Measurements from ENCODE around the gene KCNMB1. TPM values are rescaled to one million over a fixed set of nuclear protein-coding genes. Genes with fewer than 3 reads are reported as not detected.
A peak's percentile ranks its signal among the peaks of the same experiment; 100 is the strongest.

Gene KCNMB1
- total and polyA plus RNA-seq, 10 of the 15 experiments (the other 5 are each of a cell fraction or from before 2014, with no cell fraction given): 1.2 to 3.6 (median 2.6) TPM

DNA sequence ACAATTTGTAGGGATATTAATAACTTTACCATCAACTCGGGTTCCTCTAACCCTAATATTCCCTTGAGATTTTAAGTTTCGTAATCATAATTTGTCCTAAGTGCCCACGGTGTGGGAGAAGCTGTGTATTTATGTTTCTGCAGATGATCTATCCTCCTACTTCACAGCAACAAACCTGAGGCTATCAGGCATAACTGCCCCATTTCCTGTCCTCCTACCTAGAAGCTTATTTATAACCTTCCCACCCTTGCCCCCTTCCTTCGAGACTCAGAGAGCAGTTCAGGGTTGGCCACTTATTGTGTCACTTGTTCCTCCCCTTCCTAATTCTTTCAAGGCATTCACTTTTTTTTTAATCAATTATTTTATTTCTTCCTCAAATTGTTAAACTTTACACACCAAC lies 62.0 kb downstream of the KCNMB1 start (continued):
- TF ChIP-seq, protein P1, sequence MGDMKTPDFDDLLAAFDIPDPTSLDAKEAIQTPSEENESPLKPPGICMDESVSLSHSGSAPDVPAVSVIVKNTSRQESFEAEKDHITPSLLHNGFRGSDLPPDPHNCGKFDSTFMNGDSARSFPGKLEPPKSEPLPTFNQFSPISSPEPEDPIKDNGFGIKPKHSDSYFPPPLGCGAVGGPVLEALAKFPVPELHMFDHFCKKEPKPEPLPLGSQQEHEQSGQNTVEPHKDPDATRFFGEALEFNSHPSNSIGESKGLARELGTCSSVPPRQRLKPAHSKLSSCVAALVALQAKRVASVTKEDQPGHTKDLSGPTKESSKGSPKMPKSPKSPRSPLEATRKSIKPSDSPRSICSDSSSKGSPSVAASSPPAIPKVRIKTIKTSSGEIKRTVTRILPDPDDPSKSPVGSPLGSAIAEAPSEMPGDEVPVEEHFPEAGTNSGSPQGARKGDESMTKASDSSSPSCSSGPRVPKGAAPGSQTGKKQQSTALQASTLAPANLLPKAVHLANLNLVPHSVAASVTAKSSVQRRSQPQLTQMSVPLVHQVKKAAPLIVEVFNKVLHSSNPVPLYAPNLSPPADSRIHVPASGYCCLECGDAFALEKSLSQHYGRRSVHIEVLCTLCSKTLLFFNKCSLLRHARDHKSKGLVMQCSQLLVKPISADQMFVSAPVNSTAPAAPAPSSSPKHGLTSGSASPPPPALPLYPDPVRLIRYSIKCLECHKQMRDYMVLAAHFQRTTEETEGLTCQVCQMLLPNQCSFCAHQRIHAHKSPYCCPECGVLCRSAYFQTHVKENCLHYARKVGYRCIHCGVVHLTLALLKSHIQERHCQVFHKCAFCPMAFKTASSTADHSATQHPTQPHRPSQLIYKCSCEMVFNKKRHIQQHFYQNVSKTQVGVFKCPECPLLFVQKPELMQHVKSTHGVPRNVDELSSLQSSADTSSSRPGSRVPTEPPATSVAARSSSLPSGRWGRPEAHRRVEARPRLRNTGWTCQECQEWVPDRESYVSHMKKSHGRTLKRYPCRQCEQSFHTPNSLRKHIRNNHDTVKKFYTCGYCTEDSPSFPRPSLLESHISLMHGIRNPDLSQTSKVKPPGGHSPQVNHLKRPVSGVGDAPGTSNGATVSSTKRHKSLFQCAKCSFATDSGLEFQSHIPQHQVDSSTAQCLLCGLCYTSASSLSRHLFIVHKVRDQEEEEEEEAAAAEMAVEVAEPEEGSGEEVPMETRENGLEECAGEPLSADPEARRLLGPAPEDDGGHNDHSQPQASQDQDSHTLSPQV (IDR thresholded peaks at IDR 0.05): no peak
- TF ChIP-seq, protein P2, sequence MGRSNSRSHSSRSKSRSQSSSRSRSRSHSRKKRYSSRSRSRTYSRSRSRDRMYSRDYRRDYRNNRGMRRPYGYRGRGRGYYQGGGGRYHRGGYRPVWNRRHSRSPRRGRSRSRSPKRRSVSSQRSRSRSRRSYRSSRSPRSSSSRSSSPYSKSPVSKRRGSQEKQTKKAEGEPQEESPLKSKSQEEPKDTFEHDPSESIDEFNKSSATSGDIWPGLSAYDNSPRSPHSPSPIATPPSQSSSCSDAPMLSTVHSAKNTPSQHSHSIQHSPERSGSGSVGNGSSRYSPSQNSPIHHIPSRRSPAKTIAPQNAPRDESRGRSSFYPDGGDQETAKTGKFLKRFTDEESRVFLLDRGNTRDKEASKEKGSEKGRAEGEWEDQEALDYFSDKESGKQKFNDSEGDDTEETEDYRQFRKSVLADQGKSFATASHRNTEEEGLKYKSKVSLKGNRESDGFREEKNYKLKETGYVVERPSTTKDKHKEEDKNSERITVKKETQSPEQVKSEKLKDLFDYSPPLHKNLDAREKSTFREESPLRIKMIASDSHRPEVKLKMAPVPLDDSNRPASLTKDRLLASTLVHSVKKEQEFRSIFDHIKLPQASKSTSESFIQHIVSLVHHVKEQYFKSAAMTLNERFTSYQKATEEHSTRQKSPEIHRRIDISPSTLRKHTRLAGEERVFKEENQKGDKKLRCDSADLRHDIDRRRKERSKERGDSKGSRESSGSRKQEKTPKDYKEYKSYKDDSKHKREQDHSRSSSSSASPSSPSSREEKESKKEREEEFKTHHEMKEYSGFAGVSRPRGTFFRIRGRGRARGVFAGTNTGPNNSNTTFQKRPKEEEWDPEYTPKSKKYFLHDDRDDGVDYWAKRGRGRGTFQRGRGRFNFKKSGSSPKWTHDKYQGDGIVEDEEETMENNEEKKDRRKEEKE (IDR thresholded peaks at IDR 0.05): no peak
- TF ChIP-seq, protein P3, sequence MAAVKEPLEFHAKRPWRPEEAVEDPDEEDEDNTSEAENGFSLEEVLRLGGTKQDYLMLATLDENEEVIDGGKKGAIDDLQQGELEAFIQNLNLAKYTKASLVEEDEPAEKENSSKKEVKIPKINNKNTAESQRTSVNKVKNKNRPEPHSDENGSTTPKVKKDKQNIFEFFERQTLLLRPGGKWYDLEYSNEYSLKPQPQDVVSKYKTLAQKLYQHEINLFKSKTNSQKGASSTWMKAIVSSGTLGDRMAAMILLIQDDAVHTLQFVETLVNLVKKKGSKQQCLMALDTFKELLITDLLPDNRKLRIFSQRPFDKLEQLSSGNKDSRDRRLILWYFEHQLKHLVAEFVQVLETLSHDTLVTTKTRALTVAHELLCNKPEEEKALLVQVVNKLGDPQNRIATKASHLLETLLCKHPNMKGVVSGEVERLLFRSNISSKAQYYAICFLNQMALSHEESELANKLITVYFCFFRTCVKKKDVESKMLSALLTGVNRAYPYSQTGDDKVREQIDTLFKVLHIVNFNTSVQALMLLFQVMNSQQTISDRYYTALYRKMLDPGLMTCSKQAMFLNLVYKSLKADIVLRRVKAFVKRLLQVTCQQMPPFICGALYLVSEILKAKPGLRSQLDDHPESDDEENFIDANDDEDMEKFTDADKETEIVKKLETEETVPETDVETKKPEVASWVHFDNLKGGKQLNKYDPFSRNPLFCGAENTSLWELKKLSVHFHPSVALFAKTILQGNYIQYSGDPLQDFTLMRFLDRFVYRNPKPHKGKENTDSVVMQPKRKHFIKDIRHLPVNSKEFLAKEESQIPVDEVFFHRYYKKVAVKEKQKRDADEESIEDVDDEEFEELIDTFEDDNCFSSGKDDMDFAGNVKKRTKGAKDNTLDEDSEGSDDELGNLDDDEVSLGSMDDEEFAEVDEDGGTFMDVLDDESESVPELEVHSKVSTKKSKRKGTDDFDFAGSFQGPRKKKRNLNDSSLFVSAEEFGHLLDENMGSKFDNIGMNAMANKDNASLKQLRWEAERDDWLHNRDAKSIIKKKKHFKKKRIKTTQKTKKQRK (IDR thresholded peaks at IDR 0.05; ENCODE audit: low read depth, low read length): no peak
- TF ChIP-seq SUZ12 (IDR thresholded peaks at IDR 0.05; ENCODE audit: unreplicated experiment) (no peak), SREBF1 (IDR thresholded peaks at IDR 0.05; ENCODE audit: low read length) (no peak), NFYB (IDR thresholded peaks at IDR 0.05; ENCODE audit: insufficient read depth, low read depth, low read length) (no peak), RAD51 (IDR thresholded peaks at IDR 0.05) (no peak), MEF2A (IDR thresholded peaks at IDR 0.05; ENCODE audit: insufficient read depth, low read depth, low read length) (peak; percentile 83), PAX8 (IDR thresholded peaks at IDR 0.05) (no peak), GATAD2B (conservative IDR thresholded peaks at IDR 0.05; ENCODE audit: low read depth) (no peak), POU2F2 (IDR thresholded peaks at IDR 0.05; ENCODE audit: borderline replicate concordance, low read depth, low read length) (no peak), CREM (IDR thresholded peaks at IDR 0.05; ENCODE audit: low read depth) (0 out of 2 replicates have a peak, but pooled peaks have one; percentile 18)
- TF ChIP-seq, protein P4, sequence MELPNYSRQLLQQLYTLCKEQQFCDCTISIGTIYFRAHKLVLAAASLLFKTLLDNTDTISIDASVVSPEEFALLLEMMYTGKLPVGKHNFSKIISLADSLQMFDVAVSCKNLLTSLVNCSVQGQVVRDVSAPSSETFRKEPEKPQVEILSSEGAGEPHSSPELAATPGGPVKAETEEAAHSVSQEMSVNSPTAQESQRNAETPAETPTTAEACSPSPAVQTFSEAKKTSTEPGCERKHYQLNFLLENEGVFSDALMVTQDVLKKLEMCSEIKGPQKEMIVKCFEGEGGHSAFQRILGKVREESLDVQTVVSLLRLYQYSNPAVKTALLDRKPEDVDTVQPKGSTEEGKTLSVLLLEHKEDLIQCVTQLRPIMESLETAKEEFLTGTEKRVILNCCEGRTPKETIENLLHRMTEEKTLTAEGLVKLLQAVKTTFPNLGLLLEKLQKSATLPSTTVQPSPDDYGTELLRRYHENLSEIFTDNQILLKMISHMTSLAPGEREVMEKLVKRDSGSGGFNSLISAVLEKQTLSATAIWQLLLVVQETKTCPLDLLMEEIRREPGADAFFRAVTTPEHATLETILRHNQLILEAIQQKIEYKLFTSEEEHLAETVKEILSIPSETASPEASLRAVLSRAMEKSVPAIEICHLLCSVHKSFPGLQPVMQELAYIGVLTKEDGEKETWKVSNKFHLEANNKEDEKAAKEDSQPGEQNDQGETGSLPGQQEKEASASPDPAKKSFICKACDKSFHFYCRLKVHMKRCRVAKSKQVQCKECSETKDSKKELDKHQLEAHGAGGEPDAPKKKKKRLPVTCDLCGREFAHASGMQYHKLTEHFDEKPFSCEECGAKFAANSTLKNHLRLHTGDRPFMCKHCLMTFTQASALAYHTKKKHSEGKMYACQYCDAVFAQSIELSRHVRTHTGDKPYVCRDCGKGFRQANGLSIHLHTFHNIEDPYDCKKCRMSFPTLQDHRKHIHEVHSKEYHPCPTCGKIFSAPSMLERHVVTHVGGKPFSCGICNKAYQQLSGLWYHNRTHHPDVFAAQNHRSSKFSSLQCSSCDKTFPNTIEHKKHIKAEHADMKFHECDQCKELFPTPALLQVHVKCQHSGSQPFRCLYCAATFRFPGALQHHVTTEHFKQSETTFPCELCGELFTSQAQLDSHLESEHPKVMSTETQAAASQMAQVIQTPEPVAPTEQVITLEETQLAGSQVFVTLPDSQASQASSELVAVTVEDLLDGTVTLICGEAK (IDR thresholded peaks at IDR 0.05; ENCODE audit: borderline replicate concordance): no peak; the same call in 1 of the 2 replicates
